Esophagus squamous epithelium (tissue), 4 donors: Measurements from ENCODE around the gene DKK3.

Source experiments
- CTCF ChIP-seq, 6 experiments: fragments of 450-650 bp in 4 of 6; fragments of 200-600 bp in 2 of 6; sonication (generic) in 2 of 6; IDR thresholded peaks; one replicate each; pipeline ENCODE4 v1.5.1; 2016 to 2019; ENCODE audit warnings: antibody characterized with exemption in 6 of 6, mild to moderate bottlenecking in 4 of 6, moderate library complexity in 4 of 6
- POLR2A ChIP-seq, 4 donors: fragments of 450-650 bp; IDR thresholded peaks; one replicate each; pipeline ENCODE4 v1.6.1; 2017; ENCODE audit warnings: antibody characterized with exemption in 4 of 4, mild to moderate bottlenecking in 4 of 4, moderate library complexity in 3 of 4

GRCh38 chr11:11978098-11978637 lies 30.3 kb downstream of the DKK3 start:
- TF ChIP-seq CTCF (IDR thresholded peaks at IDR 0.05) (no peak), POLR2A (IDR thresholded peaks at IDR 0.05) (no peak)
